Activated CD4-positive, CD25-positive, alpha-beta regulatory T cell treated with anti-CD3 and anti-CD28 coated beads, Interleukin-2, amount 50 U/mL, for 16 hours (primary cell): Measurements from ENCODE around the gene CUL1.

Experiments
- DNase-seq: peaks from one replicate; pipeline ENCODE4 v3.0.0-alpha.2; 2020; ENCODE audit warnings: low read depth, low spot score

Gene CUL1

GRCh38 chr7:148761499-148762278, 63.0 kb downstream of the CUL1 start:
- no peak for DNase-seq

- DNase-seq = no peak
Observed at GRCh38 chr7:148763622-148764021, 64.9 kb downstream of the CUL1 start.

- no peak for DNase-seq
Observed at GRCh38 chr7:148770004-148770403, 71.3 kb downstream of the CUL1 start.

- DNase-seq = no peak
Observed at GRCh38 chr7:148772297-148773089, 73.8 kb downstream of the CUL1 start.

- no peak for DNase-seq
Observed at GRCh38 chr7:148773334-148773733, 74.6 kb downstream of the CUL1 start.

- DNase-seq = no peak
Observed at GRCh38 chr7:148774471-148774870, 75.8 kb downstream of the CUL1 start.

- no peak for DNase-seq
Observed at GRCh38 chr7:148782757-148783456, 84.2 kb downstream of the CUL1 start.

GRCh38 chr7:148783801-148784527, 85.3 kb downstream of the CUL1 start:
- DNase-seq = no peak

- no peak for DNase-seq
Observed at GRCh38 chr7:148787571-148788295, 89.0 kb downstream of the CUL1 start.

GRCh38 chr7:148789220-148789619, 90.5 kb downstream of the CUL1 start:
- DNase-seq = no peak

GRCh38 chr7:148790131-148790726, 91.5 kb downstream of the CUL1 start:
- DNase-seq = no peak

GRCh38 chr7:148790850-148791249, 92.1 kb downstream of the CUL1 start:
- DNase-seq = no peak

- DNase-seq = no peak
Observed at GRCh38 chr7:148791546-148791945, 92.8 kb downstream of the CUL1 start.

GRCh38 chr7:148793590-148793989, 94.9 kb downstream of the CUL1 start:
- DNase-seq = no peak

GRCh38 chr7:148794476-148794875, 95.8 kb downstream of the CUL1 start:
- DNase-seq = no peak

- no peak for DNase-seq
Observed at GRCh38 chr7:148796841-148797240, 98.1 kb downstream of the CUL1 start.

- no peak for DNase-seq
Observed at GRCh38 chr7:148799893-148800555, 101.3 kb downstream of the CUL1 start.

GRCh38 chr7:148800677-148801076, 102.0 kb downstream of the CUL1 start:
- no peak for DNase-seq

GRCh38 chr7:148802101-148802493, 103.4 kb downstream of the CUL1 start:
- no peak for DNase-seq

- no peak for DNase-seq
Observed at GRCh38 chr7:148803094-148803493, 104.4 kb downstream of the CUL1 start.
